Measurements from ENCODE around the gene FAM209A.
A peak's percentile ranks its signal among the peaks of the same experiment; 100 is the strongest.
"Not testable (repeated sequence)": the region's sequence is repeated elsewhere in the genome, so short reads cannot be mapped to it uniquely, and the experiment has no call there.

Gene FAM209A

DNA sequence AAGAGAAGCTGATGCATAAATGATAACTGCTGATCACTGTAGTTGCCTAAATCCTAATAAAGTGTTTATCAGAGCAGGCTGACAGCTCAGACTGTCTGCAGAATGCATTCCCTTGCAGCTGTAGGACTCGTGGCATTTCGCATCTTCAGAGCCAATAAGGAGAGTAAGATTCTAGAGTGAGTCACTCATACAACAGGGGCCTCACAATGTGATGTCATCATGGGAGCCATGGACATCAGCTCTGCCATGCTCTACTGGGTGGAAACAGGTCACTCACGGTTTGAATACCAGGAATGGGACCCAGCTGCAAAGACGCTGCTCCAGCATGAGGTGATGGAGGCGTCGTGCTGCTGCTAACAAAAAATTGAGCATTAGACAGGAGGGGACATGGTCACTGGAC is 15.9 kb downstream of the FAM209A start:
- DNase-seq (ENCODE audit: low spot score) = no peak

DNA sequence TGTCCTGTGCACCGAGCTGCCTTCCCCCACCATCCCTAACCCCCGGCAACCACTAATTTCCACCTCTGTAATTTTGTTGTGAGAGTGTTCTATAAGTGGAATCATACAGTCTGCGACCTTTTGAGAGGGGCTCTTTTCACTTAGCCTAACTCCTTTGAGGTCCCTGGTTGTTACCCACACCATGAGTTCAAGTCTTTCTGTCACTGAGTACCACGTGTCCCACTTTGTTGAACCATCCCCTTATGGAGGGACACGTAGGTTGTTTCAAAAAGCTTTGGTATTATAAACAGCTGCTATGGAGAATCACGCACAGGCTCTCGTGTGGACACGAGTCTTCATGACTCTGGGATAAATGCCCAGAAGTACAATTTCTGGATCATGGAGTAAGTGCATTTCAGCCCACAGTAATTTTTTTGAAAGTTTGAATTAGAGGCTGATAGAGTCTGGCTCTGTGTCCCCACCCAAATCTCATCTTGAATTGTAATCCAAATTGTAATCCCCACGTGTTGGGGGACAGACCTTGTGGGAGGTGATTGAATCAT is 18.0 kb downstream of the FAM209A start:
- no peak for DNase-seq (ENCODE audit: low spot score)

DNA sequence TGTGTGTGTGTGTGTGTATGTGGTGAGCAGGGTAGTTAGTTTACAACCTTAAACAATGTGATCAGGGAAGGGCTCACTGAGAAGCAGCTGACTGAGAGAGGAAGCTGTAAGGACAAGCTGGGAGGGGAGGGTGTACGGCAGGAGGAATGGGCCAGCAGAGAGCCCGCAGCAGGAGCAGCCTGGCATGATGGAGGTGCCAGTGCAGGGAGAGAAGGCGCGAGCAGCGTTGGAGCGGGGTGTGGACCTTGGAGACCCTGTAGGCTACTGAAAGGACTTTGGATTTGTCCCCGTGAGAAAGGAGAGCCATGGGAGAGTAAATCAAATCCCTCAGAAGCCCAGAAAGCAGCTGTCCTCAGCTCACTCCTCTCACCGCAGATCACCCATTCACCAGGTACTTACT is 27.0 kb downstream of the FAM209A start:
- no peak for DNase-seq (ENCODE audit: low spot score)

DNA sequence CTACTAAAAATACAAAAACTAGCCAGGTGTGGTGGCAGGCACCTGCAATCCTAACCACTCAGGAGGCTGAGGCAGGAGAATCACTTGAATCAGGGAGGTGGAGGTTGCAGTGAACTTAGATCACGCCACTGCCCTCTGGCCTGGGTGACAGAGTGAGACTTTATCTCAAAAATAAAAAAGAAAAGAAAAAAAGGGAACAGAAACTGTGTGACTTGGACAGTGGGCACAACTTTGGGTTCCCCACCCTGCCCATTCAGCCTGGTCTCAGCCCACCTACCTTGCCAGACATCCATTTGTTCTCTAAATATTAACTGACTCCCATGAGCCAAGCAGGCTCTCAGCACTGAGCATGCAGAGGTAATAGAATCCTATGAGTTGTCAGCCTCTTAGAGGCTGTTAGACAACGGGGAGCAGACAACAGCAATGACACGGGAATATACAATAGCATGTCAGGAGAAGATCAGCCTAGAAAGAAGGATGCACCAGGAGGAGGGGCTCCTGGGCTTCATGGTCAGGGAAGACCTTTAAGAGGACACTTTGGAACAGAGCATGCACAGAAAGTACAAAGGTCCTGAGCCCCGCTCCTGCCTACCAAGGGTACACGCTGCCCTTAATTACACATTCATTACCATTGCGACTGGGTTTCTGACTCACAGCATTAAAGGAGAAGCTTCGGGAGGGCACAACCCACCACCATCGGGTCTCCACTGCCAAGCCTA is 28.5 kb downstream of the FAM209A start:
- DNase-seq (ENCODE audit: low spot score) = no peak

DNA sequence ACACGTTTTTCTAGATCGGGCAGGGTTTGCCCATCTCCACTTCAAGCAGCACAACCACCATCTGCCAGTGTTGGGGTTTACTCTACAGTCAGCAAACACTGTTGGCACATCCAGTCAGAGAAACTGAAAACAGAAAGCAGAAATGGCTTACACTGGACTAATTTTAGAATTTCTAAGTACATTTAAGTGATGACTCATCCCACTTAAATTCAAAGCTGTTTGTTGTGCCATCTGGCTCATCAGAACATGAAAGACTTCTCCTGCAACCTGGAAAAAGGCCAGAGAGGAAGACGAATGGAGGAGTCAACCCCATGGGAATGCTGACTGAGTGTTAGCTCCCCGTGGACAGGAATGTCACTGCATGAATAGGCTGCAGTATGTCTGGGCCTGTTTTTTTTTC is 30.3 kb downstream of the FAM209A start:
- DNase-seq (ENCODE audit: low spot score) = peak; percentile 37

DNA sequence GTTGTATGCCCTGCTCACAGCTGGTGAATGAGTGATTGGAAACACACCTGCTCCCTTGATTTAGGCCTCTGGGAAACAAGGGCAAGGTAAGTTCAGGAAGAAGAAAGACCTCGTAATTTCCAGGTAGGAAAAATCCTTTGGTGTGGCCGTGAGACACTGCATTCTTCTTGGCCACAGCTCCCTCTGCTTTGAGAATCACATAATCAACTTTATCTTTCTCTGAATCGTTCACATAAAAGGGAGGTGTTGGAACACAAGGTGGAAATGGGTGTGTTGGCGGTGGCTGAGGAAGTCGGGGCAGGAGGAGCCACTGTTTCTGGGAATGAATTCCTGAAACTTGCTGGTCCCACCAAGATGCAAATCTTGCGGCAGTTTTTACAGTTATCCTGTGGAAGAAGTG is 34.4 kb downstream of the FAM209A start:
- no peak for DNase-seq (ENCODE audit: low spot score)

DNA sequence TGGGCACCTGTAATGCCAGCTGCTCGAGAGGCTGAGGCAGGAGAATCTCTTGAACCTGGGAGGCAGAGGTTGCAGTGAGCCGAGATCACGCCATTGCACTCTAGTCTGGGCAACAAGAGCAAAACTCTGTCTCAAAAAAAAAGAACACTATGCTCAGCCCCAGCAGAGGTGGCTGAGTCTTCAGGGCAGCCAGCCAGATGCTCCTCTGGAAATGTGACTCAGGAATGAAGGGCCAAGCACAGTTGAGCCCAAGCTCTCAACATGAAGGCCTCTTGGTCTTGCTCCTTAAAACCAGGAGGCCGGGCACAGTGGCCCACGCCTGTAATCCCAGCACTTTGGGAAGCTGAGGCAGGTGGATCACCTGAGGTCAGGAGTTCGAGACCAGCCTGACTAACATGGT is 40.0 kb downstream of the FAM209A start:
- not testable (repeated sequence) for DNase-seq (ENCODE audit: low spot score)

DNA sequence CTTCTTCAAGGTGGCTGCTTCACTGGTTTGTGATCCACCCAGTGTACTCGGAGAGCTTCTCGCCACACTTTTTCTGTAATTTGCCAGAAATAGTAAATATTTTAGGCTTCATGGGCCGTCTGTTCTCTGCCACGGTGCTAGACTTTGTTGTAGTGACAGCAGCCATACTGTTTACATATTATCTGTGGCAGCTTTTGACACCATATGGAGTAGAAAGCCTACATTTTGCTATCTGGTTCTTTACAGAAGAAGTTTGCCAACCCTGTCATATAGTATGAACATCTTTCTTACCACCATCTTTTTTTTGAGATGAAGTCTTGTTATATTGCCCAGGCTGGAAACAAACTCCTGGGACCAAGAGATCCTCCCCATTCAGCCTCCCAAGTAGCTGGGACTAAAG is 41.0 kb downstream of the FAM209A start:
- no peak for DNase-seq (ENCODE audit: low spot score)

DNA sequence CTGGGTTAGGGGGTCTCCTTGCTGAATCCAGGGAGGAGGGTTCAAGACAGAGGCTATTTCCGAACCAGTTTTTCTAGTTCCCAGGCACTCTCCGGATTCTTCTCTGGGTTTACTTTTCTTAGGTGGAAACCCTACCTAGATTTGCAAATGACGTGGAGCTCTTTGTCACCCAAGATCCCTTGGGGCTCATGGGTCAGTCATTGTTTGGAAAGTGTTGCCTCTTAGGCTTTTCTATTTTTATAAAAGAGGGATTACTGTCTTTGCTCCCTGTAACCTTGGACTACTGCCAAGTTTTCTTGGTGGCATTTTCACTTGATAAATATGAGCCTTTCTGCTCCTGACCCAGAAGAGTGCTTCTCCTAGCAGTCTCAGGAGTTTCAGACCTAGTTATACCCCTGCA is 42.1 kb downstream of the FAM209A start:
- no peak for DNase-seq (ENCODE audit: low spot score)

DNA sequence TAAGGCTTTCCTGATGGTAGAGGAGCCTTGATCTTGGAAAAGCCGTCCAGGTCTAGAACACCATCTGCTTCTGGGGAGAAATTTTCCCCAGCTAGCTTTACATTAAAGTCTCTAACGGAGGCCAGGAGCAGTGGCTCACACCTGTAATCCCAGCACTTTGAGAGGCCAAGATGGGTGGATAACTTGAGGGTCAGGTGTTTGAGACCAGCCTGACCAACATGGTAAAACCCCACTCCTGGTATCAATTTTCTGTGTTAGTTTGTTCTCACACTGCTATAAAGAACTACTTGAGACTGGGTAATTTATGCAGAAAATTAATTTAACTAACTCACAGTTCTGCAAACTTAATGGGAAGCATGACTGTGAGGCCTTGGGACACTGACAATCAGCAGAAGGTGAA is 46.3 kb downstream of the FAM209A start:
- DNase-seq (ENCODE audit: low spot score) = no peak

DNA sequence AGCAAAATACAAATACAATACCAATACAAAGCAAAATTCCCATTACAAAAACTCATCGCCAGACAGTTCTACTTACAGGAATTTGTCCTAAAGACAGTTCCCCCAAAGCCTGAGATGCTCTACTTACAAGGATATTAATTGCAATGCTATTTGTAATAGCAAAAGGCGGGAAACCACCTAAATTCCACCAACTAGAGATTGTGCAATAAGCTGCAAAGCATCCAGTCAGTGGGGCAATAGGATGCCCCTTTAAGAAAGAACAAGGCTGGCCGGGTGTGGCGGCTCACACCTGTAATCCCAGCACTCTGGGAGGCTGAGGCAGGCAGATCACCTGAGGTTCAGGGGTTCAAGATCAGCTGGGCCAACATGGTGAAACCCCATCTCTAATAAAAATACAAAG is 47.6 kb downstream of the FAM209A start:
- DNase-seq (ENCODE audit: low spot score) = no peak

DNA sequence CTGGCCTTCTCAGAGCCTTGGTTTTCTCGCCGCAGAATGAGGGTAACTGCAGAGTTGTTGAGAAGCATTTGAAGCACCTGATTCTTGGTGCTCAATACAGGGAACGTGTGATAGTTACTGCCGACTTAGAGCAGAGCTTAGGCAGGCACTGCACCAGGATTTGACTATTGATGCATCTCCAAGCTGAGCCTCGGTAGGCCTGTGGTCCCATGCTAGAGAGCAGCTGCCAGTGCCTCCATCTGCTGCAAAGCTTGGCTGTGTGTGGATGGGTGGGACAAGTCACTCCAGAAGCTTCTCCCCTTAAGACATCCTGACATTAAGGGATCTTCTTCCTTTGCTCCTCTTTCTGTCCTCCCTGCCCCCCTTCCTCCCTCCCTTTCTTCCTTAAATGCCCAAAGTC is 49.4 kb downstream of the FAM209A start:
- DNase-seq (ENCODE audit: low spot score) = no peak

DNA sequence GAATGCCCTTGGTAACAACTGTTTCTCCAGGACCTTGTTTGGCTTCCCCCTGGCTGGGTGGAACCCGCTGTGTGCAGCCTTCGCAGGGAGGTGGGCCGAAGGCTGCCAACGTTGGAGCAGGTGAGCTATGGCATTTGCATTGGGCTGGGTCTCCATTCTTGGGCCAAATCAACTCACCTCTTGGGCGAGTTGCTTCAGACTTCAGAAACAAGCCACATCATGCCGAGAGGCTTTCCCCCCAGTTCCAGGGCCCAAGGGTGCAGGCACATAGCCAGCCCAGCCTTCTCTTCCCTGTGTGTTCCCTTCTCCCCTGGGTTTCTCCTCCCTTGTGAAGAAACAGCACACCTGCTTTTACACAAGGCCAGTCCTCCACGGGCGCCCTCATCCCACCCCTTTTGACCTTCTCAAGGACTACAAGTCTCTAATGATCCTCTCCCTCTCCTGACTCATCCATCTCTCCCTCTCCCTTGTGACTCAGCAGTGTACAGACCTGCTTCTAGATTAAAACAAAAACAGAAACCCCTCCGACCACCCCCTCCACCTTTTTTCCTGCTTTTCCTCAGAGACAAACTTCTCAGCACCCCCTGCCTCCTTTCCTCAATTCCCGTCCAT is 50.1 kb downstream of the FAM209A start:
- DNase-seq (ENCODE audit: low spot score) = no peak

DNA sequence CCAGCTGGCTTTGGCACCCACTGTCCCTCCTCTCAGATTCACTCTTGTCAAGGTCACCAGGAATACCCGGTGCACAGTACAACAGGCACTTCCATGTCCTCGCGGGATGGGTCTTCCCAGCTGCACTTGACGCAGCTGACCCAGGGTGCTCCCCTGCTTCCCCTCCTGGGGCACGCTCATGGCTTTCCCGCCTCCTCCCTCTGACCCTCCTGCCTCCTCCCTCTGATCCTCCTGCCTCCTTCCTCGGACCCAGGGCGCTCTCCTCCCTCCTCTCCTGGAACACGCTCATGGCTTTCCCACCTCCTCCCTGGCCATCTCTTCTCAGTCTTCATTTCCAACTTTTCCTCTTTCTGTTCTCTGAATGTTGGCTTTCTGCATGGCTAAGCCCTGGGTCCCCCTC is 50.6 kb downstream of the FAM209A start:
- DNase-seq (ENCODE audit: low spot score) = no peak
